OCI-LY7 (cell line): ENCODE results near the gene DDX43.

Source experiments
- CTCF ChIP-seq: fragments of 200-600 bp; sonication (generic); conservative IDR thresholded peaks from 2 replicates; pipeline ENCODE4 v1.5.1; 2014; ENCODE audit warnings: mild to moderate bottlenecking, antibody characterized with exemption, low read length, moderate library complexity, mixed read lengths
- EZH2phosphoT487 ChIP-seq: fragments of 200-600 bp; sonication (generic); IDR thresholded peaks from 2 replicates; pipeline ENCODE4 v1.6.1; 2018; ENCODE audit warnings: low read depth, borderline replicate concordance, mild to moderate bottlenecking, mixed run types, antibody characterized with exemption, low read length, moderate library complexity, mixed read lengths

- TF ChIP-seq CTCF (no peak), EZH2phosphoT487 (no peak)
Observed at GRCh38 chr6:73353636-73354593, 40.7 kb upstream of the DDX43 start, which contains the start of gene DPPA5.
